Measurements from ENCODE around the gene TRPM8. TPM values are rescaled to one million over a fixed set of nuclear protein-coding genes. Genes with fewer than 3 reads are reported as not detected.

The TRPM8 gene
- total and polyA plus RNA-seq, 2 of the 8 experiments (the other 6 are each of a cell fraction or from before 2014, with no cell fraction given), result 0.18 to 0.54 TPM

DNA sequence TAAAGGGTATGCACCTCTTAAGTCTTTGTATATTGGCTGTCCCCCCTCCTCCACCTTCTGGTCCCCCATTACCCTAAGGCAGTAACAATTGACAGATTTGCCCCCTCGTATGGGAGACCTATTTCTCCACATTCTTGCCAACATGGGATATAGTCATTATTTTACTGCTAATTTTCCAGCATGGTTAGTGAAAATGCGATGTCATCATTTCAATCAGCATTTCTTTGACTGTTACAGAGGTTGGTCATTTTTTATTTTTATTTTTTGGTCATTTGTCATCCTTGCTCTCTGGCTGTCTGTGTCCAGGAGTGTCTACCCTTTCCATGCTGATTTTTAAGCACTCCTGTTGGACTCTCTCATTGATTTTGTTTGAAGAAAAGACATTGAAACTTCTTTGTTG is 88.0 kb downstream of the TRPM8 start (continued):
- TF ChIP-seq CHD7 (IDR thresholded peaks at IDR 0.05; ENCODE audit: insufficient replicate concordance, low read length), result no peak
- TF ChIP-seq, protein P1, sequence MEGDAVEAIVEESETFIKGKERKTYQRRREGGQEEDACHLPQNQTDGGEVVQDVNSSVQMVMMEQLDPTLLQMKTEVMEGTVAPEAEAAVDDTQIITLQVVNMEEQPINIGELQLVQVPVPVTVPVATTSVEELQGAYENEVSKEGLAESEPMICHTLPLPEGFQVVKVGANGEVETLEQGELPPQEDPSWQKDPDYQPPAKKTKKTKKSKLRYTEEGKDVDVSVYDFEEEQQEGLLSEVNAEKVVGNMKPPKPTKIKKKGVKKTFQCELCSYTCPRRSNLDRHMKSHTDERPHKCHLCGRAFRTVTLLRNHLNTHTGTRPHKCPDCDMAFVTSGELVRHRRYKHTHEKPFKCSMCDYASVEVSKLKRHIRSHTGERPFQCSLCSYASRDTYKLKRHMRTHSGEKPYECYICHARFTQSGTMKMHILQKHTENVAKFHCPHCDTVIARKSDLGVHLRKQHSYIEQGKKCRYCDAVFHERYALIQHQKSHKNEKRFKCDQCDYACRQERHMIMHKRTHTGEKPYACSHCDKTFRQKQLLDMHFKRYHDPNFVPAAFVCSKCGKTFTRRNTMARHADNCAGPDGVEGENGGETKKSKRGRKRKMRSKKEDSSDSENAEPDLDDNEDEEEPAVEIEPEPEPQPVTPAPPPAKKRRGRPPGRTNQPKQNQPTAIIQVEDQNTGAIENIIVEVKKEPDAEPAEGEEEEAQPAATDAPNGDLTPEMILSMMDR (IDR thresholded peaks at IDR 0.05; ENCODE audit: control extremely low read depth in 1 of 3, insufficient read depth in 1 of 3, low read depth in 1 of 3, low read length in 3 of 3), result no peak
